Colonic mucosa (tissue), 4 donors: ENCODE data around the gene KRTAP10-4. TPM values are rescaled to one million over a fixed set of nuclear protein-coding genes. Genes with fewer than 3 reads are reported as not detected.
"Not testable (repeated sequence)": the region's sequence is repeated elsewhere in the genome, so short reads cannot be mapped to it uniquely, and the experiment has no call there.

Source experiments
- DNase-seq: peaks from one replicate; pipeline ENCODE4 v3.0.0-alpha.2; 2020
- H3K27ac ChIP-seq: fragments of 200-600 bp; one replicate; pipeline ENCODE4 v1.8.0; 2021
- H3K27me3 ChIP-seq: fragments of 200-600 bp; one replicate; pipeline ENCODE4 v1.8.0; 2021
- H3K36me3 ChIP-seq: fragments of 200-600 bp; one replicate; pipeline ENCODE4 v1.8.0; 2021
- H3K4me1 ChIP-seq: fragments of 200-600 bp; one replicate; pipeline ENCODE4 v1.8.0; 2021; ENCODE audit warnings: mild to moderate bottlenecking
- H3K4me3 ChIP-seq: fragments of 200-600 bp; one replicate; pipeline ENCODE4 v1.8.0; 2021
- H3K9ac ChIP-seq, 2 donors: one replicate each; pipeline ENCODE4 v1.7.0; 2013; ENCODE audit warnings: control low read depth in 2 of 2, low read depth in 2 of 2, low read length in 2 of 2
- H3K9me3 ChIP-seq: fragments of 200-600 bp; one replicate; pipeline ENCODE4 v1.8.0; 2021
- intact Hi-C: fragments of 100-400 bp; cut with DNase I; formaldehyde crosslinking; loops from one replicate; pipeline ENCODE4 v1.14.1; 2022
- total RNA-seq, 2 donors: library from RNA; stranded (reverse); fragmentation: NEBNext Ultra II Directional in 1 of 2; extraction: Animal tissue kit (Norgen Biotek cat#: 25700) in 1 of 2; gene quantifications; one replicate each; pipeline ENCODE4 v1.2.1, GENCODE V29; 2021
- TF ChIP-seq, protein P1 (sequence below): fragments of 200-600 bp; IDR thresholded peaks from one replicate; pipeline ENCODE4 v1.8.0; 2022; ENCODE audit warnings: antibody characterized with exemption, mild to moderate bottlenecking
- donor health status: healthy.
- donor health status: DM: no; HTN: no; CAD: no.
- donor health status: DM: no; HTN: no; CAD: no.

The KRTAP10-4 gene
- total RNA-seq, 2 donors from 2014 or later, result not detected

DNA sequence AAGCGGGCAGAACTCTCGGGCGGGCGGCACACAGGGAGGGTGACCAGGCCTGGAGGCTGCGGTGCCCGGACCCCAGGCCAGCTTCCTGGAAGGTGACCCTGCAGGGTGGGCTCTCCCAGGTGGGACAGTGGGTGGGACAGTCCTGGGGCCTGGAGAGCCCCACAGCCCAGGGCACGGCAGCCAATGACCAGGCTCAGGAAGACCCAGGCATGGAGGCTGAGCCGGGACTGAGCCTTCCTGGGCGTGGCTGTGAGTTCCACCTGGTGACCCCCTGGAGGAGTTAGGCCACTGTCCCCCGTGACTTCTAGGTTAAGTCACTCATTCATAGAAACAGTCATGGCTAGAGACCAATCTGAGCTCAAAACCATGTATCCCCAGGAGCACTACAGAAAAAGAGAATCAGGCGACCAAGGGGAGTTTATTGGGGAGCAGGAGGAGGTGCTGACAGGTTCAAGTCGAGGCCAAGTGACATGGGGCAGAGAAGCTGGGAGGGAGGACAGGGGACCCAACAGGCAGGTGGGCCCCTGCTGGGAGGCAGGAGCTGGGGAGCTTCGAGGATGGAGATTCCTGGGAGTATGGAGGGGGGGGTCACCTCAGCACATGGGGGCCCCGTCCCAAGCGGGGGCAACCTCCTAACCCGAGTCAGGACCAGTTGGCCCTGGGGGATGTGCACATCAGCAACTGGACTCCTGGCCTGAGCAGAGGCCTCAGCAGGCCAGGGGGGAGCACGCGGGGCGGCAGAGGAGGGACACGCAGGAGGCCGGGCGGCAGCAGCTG lies 5.7 kb downstream of the KRTAP10-4 start:
- Histone ChIP-seq H3K4me1 (no peaks in the 10 kb centered on the region), H3K27ac (no peak overlapping the region), H3K9me3 (no peaks in the 10 kb centered on the region), H3K4me3 (no peak overlapping the region), H3K27me3 (no peaks in the 10 kb centered on the region), H3K36me3 (no peaks in the 10 kb centered on the region), H3K9ac (no peak overlapping the region)
- intact Hi-C loops, result no loop called here
- TF ChIP-seq, protein P1, sequence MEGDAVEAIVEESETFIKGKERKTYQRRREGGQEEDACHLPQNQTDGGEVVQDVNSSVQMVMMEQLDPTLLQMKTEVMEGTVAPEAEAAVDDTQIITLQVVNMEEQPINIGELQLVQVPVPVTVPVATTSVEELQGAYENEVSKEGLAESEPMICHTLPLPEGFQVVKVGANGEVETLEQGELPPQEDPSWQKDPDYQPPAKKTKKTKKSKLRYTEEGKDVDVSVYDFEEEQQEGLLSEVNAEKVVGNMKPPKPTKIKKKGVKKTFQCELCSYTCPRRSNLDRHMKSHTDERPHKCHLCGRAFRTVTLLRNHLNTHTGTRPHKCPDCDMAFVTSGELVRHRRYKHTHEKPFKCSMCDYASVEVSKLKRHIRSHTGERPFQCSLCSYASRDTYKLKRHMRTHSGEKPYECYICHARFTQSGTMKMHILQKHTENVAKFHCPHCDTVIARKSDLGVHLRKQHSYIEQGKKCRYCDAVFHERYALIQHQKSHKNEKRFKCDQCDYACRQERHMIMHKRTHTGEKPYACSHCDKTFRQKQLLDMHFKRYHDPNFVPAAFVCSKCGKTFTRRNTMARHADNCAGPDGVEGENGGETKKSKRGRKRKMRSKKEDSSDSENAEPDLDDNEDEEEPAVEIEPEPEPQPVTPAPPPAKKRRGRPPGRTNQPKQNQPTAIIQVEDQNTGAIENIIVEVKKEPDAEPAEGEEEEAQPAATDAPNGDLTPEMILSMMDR, result no peak
- DNase-seq, result no peak

DNA sequence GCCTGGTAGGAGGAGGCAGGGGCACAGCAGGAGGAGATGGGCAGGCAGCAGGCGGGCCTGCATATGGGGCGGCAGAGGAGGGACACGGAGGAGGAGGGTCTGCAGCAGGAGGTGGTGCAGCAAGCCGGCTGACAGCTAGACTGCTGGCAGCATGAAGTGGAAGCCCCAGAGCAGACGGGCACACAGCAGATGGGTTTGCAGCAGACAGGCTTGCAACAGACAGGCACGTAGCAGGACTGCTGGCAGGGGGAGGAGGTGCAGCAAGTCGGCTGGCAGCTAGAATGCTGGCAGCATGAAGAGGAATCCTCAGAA lies 6.3 kb downstream of the KRTAP10-4 start:
- Histone ChIP-seq H3K27ac (no peak overlapping the region), H3K9me3 (no peaks in the 10 kb centered on the region), H3K9ac (no peak overlapping the region), H3K4me3 (no peak overlapping the region), H3K27me3 (no peaks in the 10 kb centered on the region), H3K36me3 (no peaks in the 10 kb centered on the region), H3K4me1 (no peaks in the 10 kb centered on the region)
- intact Hi-C loops, result no loop called here
- DNase-seq, result no peak
- TF ChIP-seq, protein P1, result no peak

DNA sequence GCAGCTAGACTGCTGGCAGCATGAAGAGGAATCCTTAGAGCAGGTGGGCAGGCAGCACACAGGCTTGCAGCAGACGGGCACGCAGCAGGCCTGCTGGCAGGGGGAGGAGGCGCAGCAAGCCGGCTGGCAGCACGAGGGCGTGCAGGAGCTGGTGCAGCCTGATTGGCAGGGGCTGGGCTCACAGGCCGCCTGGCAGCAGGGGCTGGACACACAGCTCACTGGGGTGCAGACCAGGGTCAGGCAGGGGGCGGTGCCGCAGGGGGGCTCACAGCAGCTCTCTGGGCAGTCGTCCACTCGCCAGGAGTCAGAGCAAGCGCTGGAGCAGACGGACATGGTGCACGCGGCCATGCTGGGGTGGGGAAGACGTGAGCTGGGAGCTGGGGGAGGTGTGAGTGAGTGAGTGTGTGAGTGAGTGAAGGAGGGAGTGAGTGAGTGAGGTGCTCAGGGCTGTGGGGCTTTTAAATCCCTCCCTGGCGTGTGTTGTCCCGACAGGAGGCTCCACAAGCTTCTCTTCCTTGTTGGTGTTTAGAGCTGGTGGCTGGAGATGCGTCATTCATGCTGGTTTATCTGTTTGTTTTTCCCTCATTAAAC lies 6.8 kb downstream of the KRTAP10-4 start, which contains the start of gene KRTAP10-5:
Gene KRTAP10-5 (minus strand): TSS at position 374 of the 591 bp plus-strand sequence. CDS start 26 bp downstream, at position 348.
- H3K4me3 ChIP-seq, DNase-seq, H3K27ac ChIP-seq: not testable (repeated sequence)

DNA sequence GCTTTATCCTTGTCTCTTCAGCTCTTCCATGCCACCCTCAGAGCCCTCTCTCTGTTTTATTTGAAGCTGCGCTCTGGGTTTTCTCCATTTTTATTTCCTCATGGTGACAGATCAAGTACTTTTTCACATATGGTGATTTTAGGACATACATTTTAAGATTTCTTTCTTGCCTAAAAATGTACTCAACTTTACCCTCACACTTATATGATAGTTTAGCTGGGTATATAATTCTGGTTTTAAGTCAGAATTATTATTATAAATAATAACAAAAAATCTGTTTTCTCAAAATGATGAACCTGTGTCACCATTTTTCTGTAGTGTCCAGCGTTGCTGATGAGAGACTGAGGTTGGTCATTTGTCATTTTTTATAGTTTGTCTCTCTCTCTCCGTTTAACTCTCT lies 7.6 kb downstream of the KRTAP10-4 start:
- H3K27ac ChIP-seq, result no peak overlapping the region
- no peak overlapping the region for H3K9ac ChIP-seq
- no peaks in the 10 kb centered on the region for H3K36me3 ChIP-seq
- TF ChIP-seq, protein P1, result no peak
- H3K4me3 ChIP-seq, result no peak overlapping the region
- no peak for DNase-seq
- H3K9me3 ChIP-seq, result no peaks in the 10 kb centered on the region
- H3K4me1 ChIP-seq, result no peaks in the 10 kb centered on the region
- H3K27me3 ChIP-seq, result no peaks in the 10 kb centered on the region
- intact Hi-C loops, result no loop called here

More for the DNA sequence above, 6.8 kb downstream of the KRTAP10-4 start, which contains the start of gene KRTAP10-5:
- H3K9me3 ChIP-seq, H3K9ac ChIP-seq, H3K27me3 ChIP-seq, H3K4me1 ChIP-seq, intact Hi-C loops, H3K36me3 ChIP-seq: not testable (repeated sequence)

DNA sequence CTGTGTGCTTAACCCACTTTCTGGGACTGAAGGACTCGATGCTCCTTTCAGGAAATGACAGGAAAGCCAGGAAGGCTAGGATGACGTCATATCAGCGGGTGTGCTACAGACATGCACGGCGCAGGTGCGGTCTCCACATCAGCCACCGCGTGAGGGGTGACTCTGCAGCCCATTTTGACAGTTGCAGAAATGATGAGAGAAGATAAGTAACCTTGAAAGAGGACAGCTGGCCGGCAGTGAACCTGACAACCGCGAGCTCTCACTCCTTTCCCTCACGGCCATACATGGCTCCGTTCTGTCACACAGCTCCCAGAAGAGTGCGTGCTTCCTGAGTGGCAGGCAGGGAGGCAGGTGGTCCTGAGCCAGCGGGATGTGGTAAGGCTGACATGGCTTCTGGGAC lies 8.5 kb downstream of the KRTAP10-4 start:
- Histone ChIP-seq H3K9ac (no peak overlapping the region), H3K4me1 (no peaks in the 10 kb centered on the region), H3K36me3 (no peaks in the 10 kb centered on the region), H3K27ac (no peak overlapping the region), H3K27me3 (no peaks in the 10 kb centered on the region), H3K4me3 (no peak overlapping the region), H3K9me3 (no peaks in the 10 kb centered on the region)
- no peak for DNase-seq
- intact Hi-C loops, result no loop called here
- TF ChIP-seq, protein P1, result no peak
